ENCODE data around the gene CRKL. TPM values are rescaled to one million over a fixed set of nuclear protein-coding genes. Genes with fewer than 3 reads are reported as not detected.

CRKL gene
- total RNA-seq, 4 donors from 2014 or later: 29.4 to 74.2 (median 57.6) TPM

DNA sequence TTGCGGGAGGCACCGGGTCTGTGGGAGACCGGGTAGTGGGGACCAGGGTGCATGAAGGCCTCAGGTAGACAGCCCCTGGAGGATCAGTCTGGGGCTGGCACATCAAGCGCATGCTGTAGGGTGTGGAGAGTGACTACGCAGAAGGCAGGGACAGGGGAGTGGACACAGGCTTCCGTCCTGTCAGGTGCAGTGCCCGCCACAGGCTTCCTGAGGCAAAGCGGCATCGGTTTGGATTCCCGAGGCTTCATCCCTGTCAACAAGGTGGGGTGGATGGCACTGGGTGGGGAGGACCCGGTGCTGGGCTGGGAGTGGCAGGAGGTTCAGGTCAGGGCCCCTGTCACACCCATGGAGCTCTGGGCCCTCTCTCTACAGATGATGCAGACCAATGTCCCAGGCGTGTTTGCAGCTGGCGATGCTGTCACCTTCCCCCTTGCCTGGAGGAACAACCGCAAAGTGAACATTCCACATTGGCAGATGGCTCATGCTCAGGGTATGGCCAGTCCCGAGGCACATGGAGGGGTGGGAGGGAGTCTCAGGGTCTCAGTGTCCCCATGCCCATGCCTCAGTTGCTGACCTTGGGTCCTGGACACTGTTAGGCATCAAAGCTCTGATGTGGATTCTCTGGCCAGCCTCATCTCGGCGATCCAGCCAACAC, 60.4 kb downstream of the CRKL start:
- Histone ChIP-seq H3K4me1 (peaks cover 0 to 8% of the 10 kb centered on the region in 2 donors), H3K4me3 (no peak overlapping the region), H3K36me3 (no peaks in the 10 kb centered on the region), H3K27me3 (no peaks in the 10 kb centered on the region), H3K9me3 (no peaks in the 10 kb centered on the region), H3K27ac (no peak overlapping the region)
- no peak for DNase-seq
- intact Hi-C loops (cut with DNase I; ENCODE audit: low total_unique reads): no loop called here
- TF ChIP-seq, protein P1, sequence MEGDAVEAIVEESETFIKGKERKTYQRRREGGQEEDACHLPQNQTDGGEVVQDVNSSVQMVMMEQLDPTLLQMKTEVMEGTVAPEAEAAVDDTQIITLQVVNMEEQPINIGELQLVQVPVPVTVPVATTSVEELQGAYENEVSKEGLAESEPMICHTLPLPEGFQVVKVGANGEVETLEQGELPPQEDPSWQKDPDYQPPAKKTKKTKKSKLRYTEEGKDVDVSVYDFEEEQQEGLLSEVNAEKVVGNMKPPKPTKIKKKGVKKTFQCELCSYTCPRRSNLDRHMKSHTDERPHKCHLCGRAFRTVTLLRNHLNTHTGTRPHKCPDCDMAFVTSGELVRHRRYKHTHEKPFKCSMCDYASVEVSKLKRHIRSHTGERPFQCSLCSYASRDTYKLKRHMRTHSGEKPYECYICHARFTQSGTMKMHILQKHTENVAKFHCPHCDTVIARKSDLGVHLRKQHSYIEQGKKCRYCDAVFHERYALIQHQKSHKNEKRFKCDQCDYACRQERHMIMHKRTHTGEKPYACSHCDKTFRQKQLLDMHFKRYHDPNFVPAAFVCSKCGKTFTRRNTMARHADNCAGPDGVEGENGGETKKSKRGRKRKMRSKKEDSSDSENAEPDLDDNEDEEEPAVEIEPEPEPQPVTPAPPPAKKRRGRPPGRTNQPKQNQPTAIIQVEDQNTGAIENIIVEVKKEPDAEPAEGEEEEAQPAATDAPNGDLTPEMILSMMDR (IDR thresholded peaks at IDR 0.05): no peak
- TF ChIP-seq POLR2A (IDR thresholded peaks at IDR 0.05): no peak

- intact Hi-C loops (cut with DNase I; ENCODE audit: low total_unique reads): no loop called here
- no peak for DNase-seq
- Histone ChIP-seq H3K36me3 (no peaks in the 10 kb centered on the region), H3K9me3 (no peaks in the 10 kb centered on the region), H3K4me3 (no peak overlapping the region), H3K27me3 (no peaks in the 10 kb centered on the region), H3K27ac (no peak overlapping the region), H3K4me1 (peaks cover 0 to 15% of the 10 kb centered on the region in 2 donors)
- TF ChIP-seq, protein P1 (IDR thresholded peaks at IDR 0.05): no peak
- TF ChIP-seq POLR2A (IDR thresholded peaks at IDR 0.05): no peak
These were observed 61.2 kb downstream of the CRKL start for GRCh38 chr22:20978419-20978818.

DNA sequence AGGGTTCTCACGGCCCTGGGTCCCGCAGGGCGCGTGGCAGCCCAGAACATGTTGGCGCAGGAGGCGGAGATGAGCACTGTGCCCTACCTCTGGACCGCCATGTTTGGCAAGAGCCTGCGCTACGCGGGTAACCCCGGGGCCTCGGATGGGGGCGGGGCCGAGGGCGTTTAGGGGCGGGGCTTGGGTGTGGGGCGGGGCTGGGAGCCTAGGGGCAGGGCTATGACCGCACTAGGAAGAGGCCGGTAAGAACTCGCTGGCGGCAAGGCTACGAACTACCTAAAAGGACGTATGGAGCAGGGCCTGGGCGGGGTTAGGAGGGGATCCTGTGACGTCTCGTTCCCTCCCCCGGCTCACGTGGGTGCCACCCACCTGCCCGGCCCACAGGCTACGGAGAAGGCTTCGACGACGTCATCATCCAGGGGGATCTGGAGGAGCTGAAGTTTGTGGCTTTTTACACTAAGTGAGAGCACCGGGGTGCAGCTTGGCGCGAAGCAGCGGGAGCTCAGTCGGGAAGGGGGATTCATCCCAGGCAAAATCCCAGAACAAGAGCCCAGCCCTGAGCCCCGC, 62.1 kb downstream of the CRKL start:
- H3K4me1 ChIP-seq: peaks cover 0 to 19% of the 10 kb centered on the region in 2 donors
- no peaks in the 10 kb centered on the region for H3K36me3 ChIP-seq
- no peaks in the 10 kb centered on the region for H3K9me3 ChIP-seq
- peak overlapping the region in 1 of 2 donors; percentile 18 for H3K4me3 ChIP-seq
- H3K27ac ChIP-seq: no peak overlapping the region
- intact Hi-C loops (cut with DNase I; ENCODE audit: low total_unique reads): no loop called here
- TF ChIP-seq, protein P1 (IDR thresholded peaks at IDR 0.05): no peak
- TF ChIP-seq POLR2A (IDR thresholded peaks at IDR 0.05): no peak
- H3K27me3 ChIP-seq: no peaks in the 10 kb centered on the region
- DNase-seq: peak; percentile 59 to 63

DNA sequence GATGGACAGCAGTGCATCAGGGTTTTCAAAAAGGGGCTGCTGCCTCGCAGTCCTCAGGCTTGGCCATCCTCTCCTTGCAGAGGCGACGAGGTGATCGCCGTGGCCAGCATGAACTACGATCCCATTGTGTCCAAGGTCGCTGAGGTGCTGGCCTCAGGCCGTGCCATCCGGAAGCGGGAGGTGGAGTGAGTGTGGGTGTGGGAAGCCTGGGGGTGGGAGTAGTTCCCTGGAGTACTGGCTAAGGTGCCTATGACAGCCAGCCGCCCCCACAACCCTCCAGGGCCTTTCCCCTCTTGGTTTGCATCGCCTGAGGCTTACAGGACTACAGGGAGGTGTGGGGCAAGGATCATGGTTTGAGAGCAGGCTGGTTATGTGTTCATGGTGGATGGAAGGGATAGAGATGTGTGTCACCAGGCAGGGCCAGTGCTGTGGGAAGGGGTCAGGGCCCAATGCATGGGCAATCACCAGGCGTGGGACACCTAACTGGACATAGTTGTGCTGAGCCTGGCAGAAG, 62.8 kb downstream of the CRKL start:
- Histone ChIP-seq H3K27me3 (no peaks in the 10 kb centered on the region), H3K4me1 (peaks cover 0 to 19% of the 10 kb centered on the region in 2 donors), H3K27ac (no peak overlapping the region), H3K9me3 (no peaks in the 10 kb centered on the region), H3K4me3 (peak overlapping the region in 1 of 2 donors; percentile 18), H3K36me3 (no peaks in the 10 kb centered on the region)
- intact Hi-C loops (cut with DNase I; ENCODE audit: low total_unique reads): no loop called here
- TF ChIP-seq POLR2A (IDR thresholded peaks at IDR 0.05): no peak
- TF ChIP-seq, protein P1 (IDR thresholded peaks at IDR 0.05): no peak
- no peak for DNase-seq

- no peak for TF ChIP-seq POLR2A (IDR thresholded peaks at IDR 0.05)
- Histone ChIP-seq H3K36me3 (no peaks in the 10 kb centered on the region), H3K4me3 (no peak overlapping the region), H3K9me3 (no peaks in the 10 kb centered on the region), H3K4me1 (peaks cover 0 to 19% of the 10 kb centered on the region in 2 donors), H3K27ac (no peak overlapping the region), H3K27me3 (no peaks in the 10 kb centered on the region)
- DNase-seq: no peak
- intact Hi-C loops (cut with DNase I; ENCODE audit: low total_unique reads): no loop called here
These were observed 63.3 kb downstream of the CRKL start for GRCh38 chr22:20980523-20980922.
